A549 (cell line): ENCODE results near the gene PHIP. TPM values are rescaled to one million over a fixed set of nuclear protein-coding genes. Genes with fewer than 3 reads are reported as not detected.

Experiments
- ATAC-seq, 2 experiments: fragments of 200-7000 bp in 1 of 2; fragments of >200 bp in 1 of 2; cut with Nextera tagmentation in 1 of 2; cut with Tn5 transposase in 1 of 2; 3 replicates each; pipeline versions ENCODE4 v1.8.0 to v1.9.1; 2018 to 2020; ENCODE audit warnings: mild to moderate bottlenecking in 1 of 2, moderate library complexity in 1 of 2
- CTCF ChIA-PET: fragments of 300-600 bp; sonication (Branson Sonifier 250); formaldehyde crosslinking; extraction: SDS; loops from one replicate; lab custom pipeline; 2021; ENCODE audit warnings: antibody characterized with exemption, inconsistent platforms; lab: Yijun Ruan, JAX
- POLR2A ChIA-PET: fragments of 350-600 bp; formaldehyde crosslinking; extraction: SDS; loops from one replicate; lab custom pipeline; 2021; ENCODE audit warnings: antibody characterized with exemption, inconsistent platforms; lab: Yijun Ruan, JAX
- DNase-seq, 2 experiments: peaks; one replicate each; pipeline versions ENCODE4 v3.0.0 to v3.0.0-alpha.2; 2011 to 2016; ENCODE audit warnings: low read depth in 1 of 2, low spot score in 1 of 2
- FAIRE-seq: peaks from 2 replicates; lab custom pipeline; 2011; peaks lifted over from hg19 to GRCh38; lab: Jason Lieb, UNC
- H3K27ac ChIP-seq, 2 experiments: fragments of >200 bp; sonication (Bioruptor Twin); formaldehyde crosslinking; 3 replicates each; pipeline ENCODE4 v1.5.1; 2016 to 2017
- H3K4me1 ChIP-seq: fragments of >200 bp; sonication (Bioruptor Twin); formaldehyde crosslinking; 3 replicates; pipeline ENCODE4 v1.6.1; 2016
- H3K4me2 ChIP-seq: fragments of >200 bp; sonication (Bioruptor Twin); formaldehyde crosslinking; 3 replicates; pipeline ENCODE4 v1.6.1; 2016
- H3K4me3 ChIP-seq: fragments of >200 bp; sonication (Bioruptor Twin); formaldehyde crosslinking; 3 replicates; pipeline ENCODE4 v1.5.1; 2016
- H3K9me3 ChIP-seq: fragments of >200 bp; sonication (Bioruptor Twin); formaldehyde crosslinking; 3 replicates; pipeline ENCODE4 v1.6.1; 2016
- CEBPB ChIP-seq, 2 experiments: fragments of >200 bp in 1 of 2; sonication (Bioruptor Twin) in 1 of 2; formaldehyde crosslinking in 1 of 2; IDR thresholded peaks; 2 replicates each; pipeline ENCODE4 v1.6.1; 2012 to 2016
- CHD4 ChIP-seq: fragments of 200-600 bp; sonication (generic); IDR thresholded peaks from 2 replicates; pipeline ENCODE4 v1.6.1; 2016; ENCODE audit warnings: antibody characterized with exemption, mild to moderate bottlenecking, borderline replicate concordance
- EHMT2 ChIP-seq: fragments of 200-600 bp; sonication (generic); IDR thresholded peaks from 2 replicates; pipeline ENCODE4 v1.6.1; 2016; ENCODE audit warnings: antibody characterized with exemption, low read depth, mild to moderate bottlenecking, moderate library complexity
- ESRRA ChIP-seq: fragments of 150-350 bp; IDR thresholded peaks from 2 replicates; pipeline ENCODE4 v1.6.1; 2014; ENCODE audit warnings: mild to moderate bottlenecking, low read length, borderline replicate concordance
- GATA3 ChIP-seq: IDR thresholded peaks from 2 replicates; pipeline ENCODE4 v1.6.1; 2012; ENCODE audit warnings: borderline replicate concordance
- HDAC2 ChIP-seq: fragments of 200-600 bp; sonication (generic); IDR thresholded peaks from 2 replicates; pipeline ENCODE4 v1.6.1; 2016
- HEYL ChIP-seq: fragments of 250-450 bp; sonication (Bioruptor Pico); IDR thresholded peaks from 2 replicates; pipeline ENCODE4 v1.8.0; 2021; ENCODE audit warnings: mild to moderate bottlenecking, moderate library complexity
- HOXA7 ChIP-seq: fragments of 250-450 bp; sonication (Bioruptor Pico); IDR thresholded peaks from 2 replicates; pipeline ENCODE4 v1.5.0; 2020; ENCODE audit warnings: mild to moderate bottlenecking, moderate library complexity
- HOXB13 ChIP-seq: fragments of 250-450 bp; sonication (Bioruptor Pico); IDR thresholded peaks from 2 replicates; pipeline ENCODE4 v1.5.0; 2020; ENCODE audit warnings: low read depth, mild to moderate bottlenecking, moderate library complexity
- JUN ChIP-seq, 2 experiments: fragments of >200 bp; sonication (Bioruptor Twin); formaldehyde crosslinking; IDR thresholded peaks; 2 replicates in 1 of 2; 3 replicates in 1 of 2; pipeline ENCODE4 v1.6.1; 2016 to 2017
- JUNB ChIP-seq: fragments of >200 bp; sonication (Bioruptor Twin); formaldehyde crosslinking; IDR thresholded peaks from 2 replicates; pipeline ENCODE4 v1.6.1; 2016
- KDM1A ChIP-seq: fragments of 200-600 bp; sonication (generic); IDR thresholded peaks from 2 replicates; pipeline ENCODE4 v1.6.1; 2016; ENCODE audit warnings: low read depth, mild to moderate bottlenecking
- MAFK ChIP-seq: fragments of 450-650 bp; IDR thresholded peaks from 2 replicates; pipeline ENCODE4 v1.6.1; 2014; ENCODE audit not compliant: partially characterized antibody
- MYC ChIP-seq: IDR thresholded peaks from 2 replicates; pipeline ENCODE4 v1.6.1; 2012; ENCODE audit warnings: mild to moderate bottlenecking, inconsistent platforms, low read length, improper control_type of control experiment, borderline replicate concordance
- NFE2L2 ChIP-seq: fragments of 150-350 bp; conservative IDR thresholded peaks from 2 replicates; pipeline ENCODE4 v1.6.1; 2014; ENCODE audit warnings: low read length
- POLR2AphosphoS2 ChIP-seq: conservative IDR thresholded peaks from 2 replicates; pipeline ENCODE4 v1.6.1; 2012; ENCODE audit warnings: low read length, improper control_type of control experiment, inconsistent platforms
- RCOR1 ChIP-seq: fragments of 150-350 bp; IDR thresholded peaks from 2 replicates; pipeline ENCODE4 v1.6.1; 2014; ENCODE audit warnings: antibody characterized with exemption, low read length, low read depth
- RNF2 ChIP-seq: fragments of 200-600 bp; sonication (generic); IDR thresholded peaks from 2 replicates; pipeline ENCODE4 v1.6.1; 2016; ENCODE audit warnings: low read depth, mild to moderate bottlenecking, antibody characterized with exemption, moderate library complexity, borderline replicate concordance
- SMC3 ChIP-seq: fragments of >200 bp; sonication (Bioruptor Twin); formaldehyde crosslinking; IDR thresholded peaks from 3 replicates; pipeline ENCODE4 v1.6.1; 2018; ENCODE audit warnings: inconsistent platforms
- TFCP2L1 ChIP-seq: fragments of 250-450 bp; sonication (Bioruptor Pico); IDR thresholded peaks from 2 replicates; pipeline ENCODE4 v1.5.0; 2021; ENCODE audit warnings: mild to moderate bottlenecking
- ZC3H11A ChIP-seq: fragments of 450-650 bp; IDR thresholded peaks from 2 replicates; pipeline ENCODE4 v1.6.1; 2014; ENCODE audit warnings: antibody characterized with exemption, mild to moderate bottlenecking
- ZFP36 ChIP-seq: fragments of 450-650 bp; IDR thresholded peaks from 2 replicates; pipeline ENCODE4 v1.6.1; 2014; ENCODE audit warnings: borderline replicate concordance; ENCODE audit not compliant: partially characterized antibody
- ZNF302 ChIP-seq: fragments of 250-450 bp; sonication (Bioruptor Pico); IDR thresholded peaks from 2 replicates; pipeline ENCODE4 v1.9.0; 2021; ENCODE audit warnings: inconsistent platforms, mild to moderate bottlenecking, moderate library complexity
- ZSCAN20 ChIP-seq: fragments of 250-450 bp; sonication (Bioruptor Pico); IDR thresholded peaks from 2 replicates; pipeline ENCODE4 v1.8.0; 2022; ENCODE audit warnings: mild to moderate bottlenecking, moderate library complexity
- WGBS: methylation state at CpG from one replicate; pipeline ENCODE4 v1.1.6; 2017; ENCODE audit errors: missing lambda C conversion rate; 5-methylcytosine and 5-hydroxymethylcytosine counted together
- polyA plus RNA-seq, 4 experiments: library from polyadenylated mRNA; depleted of rRNA in 3 of 4; stranded (reverse); fragments of >200 nt; fragmentation: RNase III in 1 of 4; extraction: RNeasy Plus Mini Kit Qiagen cat#74134 plus additional on column Dnase treatment in 1 of 4; gene quantifications; 2 replicates in 3 of 4; 3 replicates in 1 of 4; pipeline ENCODE4 v1.2.3, GENCODE V29; 2011 to 2017
- TF ChIP-seq, protein P1 (sequence below): fragments of 250-450 bp; sonication (Bioruptor Pico); IDR thresholded peaks from 2 replicates; pipeline ENCODE4 v1.5.0; 2021; ENCODE audit warnings: mild to moderate bottlenecking, moderate library complexity, borderline replicate concordance
- TF ChIP-seq, protein P2 (sequence below): IDR thresholded peaks from 2 replicates; pipeline ENCODE4 v1.6.1; 2012; ENCODE audit warnings: low read depth, borderline replicate concordance
- TF ChIP-seq, protein P3 (sequence below): fragments of >200 bp; sonication (Bioruptor Twin); formaldehyde crosslinking; IDR thresholded peaks from 2 replicates; pipeline ENCODE4 v1.6.1; 2016
- TF ChIP-seq, protein P4 (sequence below): IDR thresholded peaks from 2 replicates; pipeline ENCODE4 v1.6.1; 2012

The PHIP gene
- polyA plus RNA-seq, 2 of the 4 experiments (the other 2 are of a cell fraction), result 7.2 to 14.9 TPM

DNA sequence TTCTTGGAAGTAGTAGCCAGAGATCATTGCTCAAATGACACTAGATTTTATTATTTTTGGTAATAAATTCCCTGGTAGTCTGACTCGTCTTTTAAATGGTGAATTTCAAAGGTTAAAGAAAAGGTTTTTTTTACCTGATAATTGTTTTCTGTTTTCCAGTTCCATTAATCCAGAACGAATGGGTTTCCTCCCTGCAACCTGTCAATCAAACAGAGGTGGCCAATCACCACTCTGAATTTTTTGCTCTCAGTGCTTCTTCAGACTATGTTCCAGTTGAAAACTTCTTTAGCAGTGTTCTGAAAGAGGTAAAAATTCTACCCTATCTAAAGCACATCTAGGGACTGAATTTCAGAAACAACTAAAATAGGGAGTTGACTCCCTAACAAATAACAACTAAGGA, 73.8 kb downstream of the PHIP start:
- Histone ChIP-seq H3K4me2 (no peak overlapping the region), H3K4me3 (no peak overlapping the region), H3K4me1 (no peaks in the 10 kb centered on the region), H3K27ac (no peak overlapping the region), H3K9me3 (no peaks in the 10 kb centered on the region)
- WGBS, result 79% methylated on average over 2 of the region's 2 CpGs
- TF ChIP-seq ZSCAN20 (CRISPR knock-in tag) (no peak), HOXB13 (CRISPR knock-in tag) (no peak), JUN (IDR thresholded peaks at IDR 0.05) (no peak), TFCP2L1 (no peak), ZNF302 (CRISPR knock-in tag) (no peak), RCOR1 (no peak), JUNB (no peak), ESRRA (no peak), HOXA7 (CRISPR knock-in tag) (no peak), POLR2AphosphoS2 (no peak), CEBPB (IDR thresholded peaks at IDR 0.05) (no peak), HDAC2 (no peak), GATA3 (no peak), SMC3 (no peak)
- TF ChIP-seq, protein P1, sequence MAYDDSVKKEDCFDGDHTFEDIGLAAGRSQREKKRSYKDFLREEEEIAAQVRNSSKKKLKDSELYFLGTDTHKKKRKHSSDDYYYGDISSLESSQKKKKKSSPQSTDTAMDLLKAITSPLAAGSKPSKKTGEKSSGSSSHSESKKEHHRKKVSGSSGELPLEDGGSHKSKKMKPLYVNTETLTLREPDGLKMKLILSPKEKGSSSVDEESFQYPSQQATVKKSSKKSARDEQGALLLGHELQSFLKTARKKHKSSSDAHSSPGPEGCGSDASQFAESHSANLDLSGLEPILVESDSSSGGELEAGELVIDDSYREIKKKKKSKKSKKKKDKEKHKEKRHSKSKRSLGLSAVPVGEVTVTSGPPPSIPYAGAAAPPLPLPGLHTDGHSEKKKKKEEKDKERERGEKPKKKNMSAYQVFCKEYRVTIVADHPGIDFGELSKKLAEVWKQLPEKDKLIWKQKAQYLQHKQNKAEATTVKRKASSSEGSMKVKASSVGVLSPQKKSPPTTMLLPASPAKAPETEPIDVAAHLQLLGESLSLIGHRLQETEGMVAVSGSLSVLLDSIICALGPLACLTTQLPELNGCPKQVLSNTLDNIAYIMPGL (CRISPR knock-in tag), result no peak
- TF ChIP-seq, protein P2, sequence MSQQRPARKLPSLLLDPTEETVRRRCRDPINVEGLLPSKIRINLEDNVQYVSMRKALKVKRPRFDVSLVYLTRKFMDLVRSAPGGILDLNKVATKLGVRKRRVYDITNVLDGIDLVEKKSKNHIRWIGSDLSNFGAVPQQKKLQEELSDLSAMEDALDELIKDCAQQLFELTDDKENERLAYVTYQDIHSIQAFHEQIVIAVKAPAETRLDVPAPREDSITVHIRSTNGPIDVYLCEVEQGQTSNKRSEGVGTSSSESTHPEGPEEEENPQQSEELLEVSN, result no peak
- TF ChIP-seq, protein P3, sequence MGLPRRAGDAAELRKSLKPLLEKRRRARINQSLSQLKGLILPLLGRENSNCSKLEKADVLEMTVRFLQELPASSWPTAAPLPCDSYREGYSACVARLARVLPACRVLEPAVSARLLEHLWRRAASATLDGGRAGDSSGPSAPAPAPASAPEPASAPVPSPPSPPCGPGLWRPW, result no peak
- no peak for FAIRE-seq
- CTCF ChIA-PET, result no interaction called here
- POLR2A ChIA-PET, result no interaction called here
- no peak for DNase-seq
- no peak for ATAC-seq

DNA sequence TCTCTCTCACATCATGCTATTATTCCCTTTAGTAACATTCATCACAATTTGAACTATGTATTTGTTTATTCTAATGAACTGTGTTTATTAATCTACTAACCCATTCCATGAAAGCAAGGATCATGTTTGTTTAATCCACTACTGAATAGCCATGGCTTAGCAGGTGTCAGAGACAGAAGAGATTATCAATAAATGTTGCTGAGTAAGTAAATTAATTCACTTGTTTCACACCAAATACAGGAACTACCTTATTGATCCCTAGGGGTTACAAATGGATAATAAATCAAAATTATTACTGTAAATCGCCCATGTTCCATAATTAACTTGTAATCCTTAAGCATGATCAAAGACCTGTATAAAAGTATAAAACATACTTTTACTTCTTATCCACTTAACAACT, 76.6 kb downstream of the PHIP start:
- TF ChIP-seq MAFK, result peak; percentile 52
- TF ChIP-seq, protein P1 (CRISPR knock-in tag), result no peak
- TF ChIP-seq HEYL (CRISPR knock-in tag), result no peak
- TF ChIP-seq MYC, result no peak
- Histone ChIP-seq H3K9me3 (no peaks in the 10 kb centered on the region), H3K4me1 (no peaks in the 10 kb centered on the region), H3K4me3 (no peak overlapping the region), H3K27ac (no peak overlapping the region), H3K4me2 (no peak overlapping the region)
- POLR2A ChIA-PET, result no interaction called here
- DNase-seq (no peak), FAIRE-seq (no peak), ATAC-seq (no peak)
- whole genome bisulfite sequencing, result 87% methylated on average over 1 of the region's 1 CpG
- CTCF ChIA-PET, result no interaction called here

DNA sequence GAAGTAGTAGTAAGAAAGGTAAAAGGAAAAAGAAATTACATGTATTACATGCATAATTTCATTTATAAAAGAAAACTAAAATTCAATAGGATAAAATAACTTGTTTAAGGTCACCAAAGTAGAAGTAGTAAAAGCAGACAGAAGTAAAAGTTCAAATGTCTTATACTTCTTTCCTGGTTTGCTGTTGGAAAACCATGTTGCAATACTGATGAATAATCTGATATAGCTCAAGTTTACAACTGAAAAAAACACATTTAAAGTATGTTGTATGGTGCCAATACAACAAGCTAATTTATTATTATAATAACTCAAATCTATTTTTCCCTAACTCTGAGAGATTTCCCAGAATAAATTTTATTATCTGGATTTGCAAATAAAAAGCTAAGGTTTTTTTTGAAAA, 78.3 kb downstream of the PHIP start:
- FAIRE-seq (no peak), DNase-seq (no peak), ATAC-seq (no peak)
- Histone ChIP-seq H3K4me1 (no peaks in the 10 kb centered on the region), H3K9me3 (no peaks in the 10 kb centered on the region), H3K4me2 (no peak overlapping the region), H3K4me3 (no peak overlapping the region), H3K27ac (no peak overlapping the region)
- ChIA-PET POLR2A (no interaction called here), CTCF (no interaction called here)
- TF ChIP-seq, protein P4, sequence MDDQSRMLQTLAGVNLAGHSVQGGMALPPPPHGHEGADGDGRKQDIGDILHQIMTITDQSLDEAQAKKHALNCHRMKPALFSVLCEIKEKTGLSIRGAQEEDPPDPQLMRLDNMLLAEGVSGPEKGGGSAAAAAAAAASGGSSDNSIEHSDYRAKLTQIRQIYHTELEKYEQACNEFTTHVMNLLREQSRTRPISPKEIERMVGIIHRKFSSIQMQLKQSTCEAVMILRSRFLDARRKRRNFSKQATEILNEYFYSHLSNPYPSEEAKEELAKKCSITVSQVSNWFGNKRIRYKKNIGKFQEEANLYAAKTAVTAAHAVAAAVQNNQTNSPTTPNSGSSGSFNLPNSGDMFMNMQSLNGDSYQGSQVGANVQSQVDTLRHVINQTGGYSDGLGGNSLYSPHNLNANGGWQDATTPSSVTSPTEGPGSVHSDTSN, result no peak
- TF ChIP-seq CEBPB (IDR thresholded peaks at IDR 0.05) (no peak), MAFK (no peak), GATA3 (no peak), EHMT2 (no peak), JUNB (no peak), KDM1A (no peak), ZNF302 (CRISPR knock-in tag) (no peak), HEYL (CRISPR knock-in tag) (no peak), RNF2 (no peak), ZC3H11A (no peak), NFE2L2 (no peak), CHD4 (no peak), ZFP36 (no peak)
- TF ChIP-seq, protein P3, result no peak
